ENCODE data around the gene TYRP1. TPM values are rescaled to one million over a fixed set of nuclear protein-coding genes. Genes with fewer than 3 reads are reported as not detected.
"Not testable (repeated sequence)": the region's sequence is repeated elsewhere in the genome, so short reads cannot be mapped to it uniquely, and the experiment has no call there.

Gene TYRP1, protein sequence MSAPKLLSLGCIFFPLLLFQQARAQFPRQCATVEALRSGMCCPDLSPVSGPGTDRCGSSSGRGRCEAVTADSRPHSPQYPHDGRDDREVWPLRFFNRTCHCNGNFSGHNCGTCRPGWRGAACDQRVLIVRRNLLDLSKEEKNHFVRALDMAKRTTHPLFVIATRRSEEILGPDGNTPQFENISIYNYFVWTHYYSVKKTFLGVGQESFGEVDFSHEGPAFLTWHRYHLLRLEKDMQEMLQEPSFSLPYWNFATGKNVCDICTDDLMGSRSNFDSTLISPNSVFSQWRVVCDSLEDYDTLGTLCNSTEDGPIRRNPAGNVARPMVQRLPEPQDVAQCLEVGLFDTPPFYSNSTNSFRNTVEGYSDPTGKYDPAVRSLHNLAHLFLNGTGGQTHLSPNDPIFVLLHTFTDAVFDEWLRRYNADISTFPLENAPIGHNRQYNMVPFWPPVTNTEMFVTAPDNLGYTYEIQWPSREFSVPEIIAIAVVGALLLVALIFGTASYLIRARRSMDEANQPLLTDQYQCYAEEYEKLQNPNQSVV
- total RNA-seq (2014; rRNA removed): not detected in 2 replicates
- not detected for polyA plus RNA-seq (2012)

DNA sequence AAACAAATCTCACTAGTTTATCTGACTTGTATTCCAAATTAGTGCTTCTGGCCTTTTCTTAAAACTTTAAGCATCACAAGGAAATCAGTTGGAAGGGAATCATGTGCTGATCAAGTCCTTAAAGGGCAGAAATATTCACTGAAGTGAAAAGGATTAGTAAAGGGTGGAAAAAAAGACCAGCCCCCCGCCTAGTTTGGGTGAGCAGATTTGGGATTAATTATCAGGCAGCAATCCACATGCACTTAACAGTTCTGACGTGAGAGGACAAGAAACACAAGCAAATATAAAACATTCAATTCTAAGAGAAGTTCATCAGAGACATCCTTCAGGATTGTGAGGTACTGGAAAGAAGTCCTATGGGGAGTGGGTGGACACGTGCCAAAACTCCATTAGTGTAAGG, at the start of gene TYRP1:
Gene TYRP1 (plus strand): TSS at position 245 of the 400 bp plus-strand sequence. CDS start 612 bp downstream, outside the sequence.
- no peak for DNase-seq (ENCODE audit: low read depth)

DNA sequence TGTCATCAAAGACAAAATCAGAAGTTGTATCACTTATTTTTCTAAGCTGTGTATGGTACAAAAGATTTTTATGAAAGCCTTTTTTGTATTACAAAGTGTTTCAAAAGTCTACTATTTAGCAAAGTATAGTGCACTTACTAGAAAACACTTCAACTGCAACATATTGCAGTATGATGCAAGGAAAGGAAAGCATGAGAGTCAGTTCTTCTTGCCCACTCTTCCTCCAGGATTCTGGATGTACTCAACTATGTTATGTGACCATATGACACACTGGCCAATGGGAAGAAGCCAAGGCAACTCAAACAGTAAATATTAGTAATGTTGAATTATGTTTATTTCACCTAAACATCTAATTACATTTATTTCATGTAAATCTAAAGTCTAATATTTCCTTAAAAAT, 49.5 kb upstream of the TYRP1 start:
- no peak for DNase-seq (ENCODE audit: low read depth)

DNA sequence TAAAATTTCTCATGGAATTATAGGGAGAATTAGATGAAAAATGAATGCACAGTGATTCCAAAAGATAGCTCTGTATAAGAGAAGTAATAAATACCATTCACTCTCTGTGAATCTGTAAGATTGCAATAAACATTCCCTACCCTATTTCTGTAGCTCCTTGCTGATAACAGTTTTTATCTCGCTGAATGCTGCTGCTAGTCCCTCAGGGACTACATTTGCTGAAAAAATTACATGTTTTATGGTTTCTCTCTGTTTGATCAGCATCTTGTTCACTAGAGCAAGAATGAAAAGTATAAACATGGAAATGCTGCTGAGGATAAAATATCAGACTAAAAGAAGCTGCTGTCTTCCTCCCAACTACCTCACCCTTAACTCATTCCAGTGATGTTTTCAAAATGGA, 44.3 kb upstream of the TYRP1 start:
- DNase-seq (ENCODE audit: low read depth): no peak

DNA sequence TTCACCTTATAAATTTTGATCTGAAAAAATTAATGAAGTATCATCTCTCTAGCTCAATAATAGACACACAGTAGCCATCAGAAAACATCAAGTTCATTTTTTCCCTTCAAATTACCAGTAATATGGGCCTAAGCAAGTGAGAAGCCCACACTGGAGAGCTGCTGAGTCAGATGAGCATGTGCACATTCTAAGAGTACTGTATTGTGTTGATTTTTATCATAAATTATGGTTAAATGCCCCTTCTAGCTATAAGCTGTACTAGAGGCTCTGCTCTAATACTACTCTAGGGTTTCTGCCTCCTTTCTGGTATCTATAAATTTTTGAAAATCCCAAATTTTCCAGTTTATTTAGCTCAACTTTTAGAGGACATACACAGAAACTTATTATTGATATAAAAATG, 42.1 kb upstream of the TYRP1 start:
- DNase-seq (ENCODE audit: low read depth): no peak

DNA sequence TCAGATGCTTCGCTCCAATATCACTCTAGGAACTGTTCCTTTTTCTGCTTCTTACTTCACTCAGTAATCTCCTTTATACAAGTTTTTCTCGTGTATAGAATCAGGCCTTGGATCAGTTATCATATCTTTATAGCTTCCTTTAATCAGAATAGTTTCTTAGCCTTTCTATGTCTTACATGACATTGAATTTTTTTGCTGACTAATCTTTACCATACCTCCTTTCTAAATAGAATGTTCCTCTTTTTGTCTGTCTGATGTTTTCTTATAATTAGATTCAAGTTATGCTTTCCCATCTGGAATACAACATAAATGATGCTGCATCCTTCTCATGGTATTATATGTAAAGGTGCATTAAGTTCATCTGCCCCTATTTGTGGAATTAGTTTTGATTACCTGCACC, 40.2 kb upstream of the TYRP1 start:
- DNase-seq (ENCODE audit: low read depth): no peak

DNA sequence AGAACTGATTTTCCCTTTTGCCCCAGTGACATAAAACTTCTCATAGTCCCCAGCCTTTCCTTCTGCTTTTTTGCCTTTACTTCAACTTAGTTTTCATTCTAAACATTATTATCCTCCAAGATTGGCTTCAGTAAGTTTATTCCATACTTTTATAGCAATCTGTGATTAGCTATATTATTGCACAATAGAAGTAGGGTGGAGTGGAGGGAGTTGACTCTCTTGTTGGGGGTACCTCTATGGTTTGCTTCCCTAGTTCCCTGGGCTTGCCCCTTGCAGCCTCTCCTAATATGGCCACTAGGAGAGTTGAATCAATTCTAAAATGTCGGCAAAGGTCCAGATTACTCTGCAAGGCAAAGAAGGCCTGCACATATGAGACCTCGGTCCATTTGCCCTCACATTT, 36.4 kb upstream of the TYRP1 start:
- DNase-seq (ENCODE audit: low read depth): no peak

DNA sequence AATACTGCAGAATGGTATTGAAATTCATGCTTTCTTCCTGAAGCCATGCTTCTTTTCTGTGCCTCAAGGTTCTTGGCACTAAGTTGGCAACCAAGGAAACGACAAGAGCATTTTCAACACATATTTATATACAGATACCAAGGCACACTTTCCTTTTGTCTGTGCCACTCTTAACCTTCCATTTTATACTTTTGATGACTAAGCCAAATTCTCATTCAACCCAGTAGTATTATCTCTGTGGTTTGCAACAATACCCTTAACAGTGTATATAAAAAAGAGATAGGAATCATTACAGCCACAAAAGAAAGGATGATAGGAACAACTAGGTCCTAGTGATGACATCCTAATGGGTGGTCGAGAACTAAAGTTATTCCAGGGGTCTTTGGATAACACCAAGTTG, 36.0 kb upstream of the TYRP1 start:
- no peak for DNase-seq (ENCODE audit: low read depth)

DNA sequence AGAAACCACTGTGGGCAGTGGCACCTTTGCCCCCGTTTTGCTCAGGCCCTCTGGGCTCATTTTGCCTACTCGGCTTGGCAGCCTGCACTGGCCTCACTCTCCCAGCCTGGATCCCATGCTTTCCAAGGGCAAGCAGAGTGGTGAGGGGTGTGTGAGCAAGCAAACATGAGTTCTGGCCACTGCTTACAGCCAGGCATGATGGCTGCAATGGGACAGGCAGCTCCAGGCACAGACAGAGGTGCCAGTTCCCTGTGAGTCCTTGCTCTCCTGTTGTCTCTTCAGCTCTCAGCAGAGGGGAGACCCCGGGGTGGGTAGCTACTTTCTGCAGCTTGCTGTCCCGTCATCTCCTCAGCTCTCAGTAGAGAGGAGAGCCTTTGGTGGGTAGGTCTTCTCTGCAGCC, 35.2 kb upstream of the TYRP1 start:
- DNase-seq (ENCODE audit: low read depth): no peak

DNA sequence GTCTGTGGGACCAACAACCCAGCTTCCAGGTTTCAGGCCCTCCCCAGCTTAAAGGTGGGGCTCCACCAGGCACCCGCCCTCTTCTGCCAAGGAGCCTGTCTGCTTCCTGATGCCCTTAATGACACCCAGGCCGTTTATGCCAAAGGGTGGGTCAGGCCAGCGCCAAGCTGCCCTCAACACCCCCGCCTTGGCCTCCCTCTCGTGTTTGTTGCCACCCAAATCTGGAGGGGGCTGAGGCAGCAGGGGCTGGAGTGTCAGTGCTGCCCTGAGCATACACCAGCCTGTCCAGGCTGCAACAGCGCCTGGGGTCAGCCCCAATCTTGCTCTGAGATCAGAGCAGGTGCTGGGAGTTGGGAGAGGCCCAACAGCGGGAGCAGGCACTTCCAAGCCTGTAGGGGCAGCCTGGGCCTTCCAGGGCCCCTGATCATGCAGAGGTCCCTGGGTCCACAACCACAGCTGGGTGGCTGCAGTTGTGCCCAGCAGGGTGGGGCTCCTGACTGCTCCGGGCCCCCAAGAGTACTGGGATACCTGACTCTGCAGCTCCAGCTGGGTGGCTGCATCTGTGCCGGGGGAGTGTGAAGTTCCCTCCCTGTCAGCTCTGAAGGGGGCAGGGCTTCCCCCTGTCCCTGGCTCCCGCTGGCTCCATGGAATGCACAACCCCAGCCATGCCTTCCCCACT, 34.5 kb upstream of the TYRP1 start:
- DNase-seq (ENCODE audit: low read depth): no peak

DNA sequence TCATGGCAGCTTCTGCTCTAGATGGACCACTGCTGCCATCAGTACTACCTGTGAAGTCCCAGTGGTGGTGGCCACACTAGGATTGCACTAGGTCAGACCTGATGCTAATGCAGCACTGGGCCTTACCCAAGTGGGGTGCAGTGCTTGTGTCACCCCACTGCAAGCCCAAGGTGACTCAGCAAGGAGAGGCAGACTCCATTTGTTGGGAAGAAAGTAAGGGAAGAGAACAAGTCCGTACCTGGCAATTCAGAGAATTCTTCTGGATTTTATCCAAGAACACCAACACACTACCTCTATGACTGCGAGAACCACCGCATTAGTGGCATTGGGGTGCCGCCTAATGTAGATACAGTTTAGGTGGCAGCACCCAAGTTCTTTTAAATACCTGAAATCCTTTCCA, 34.0 kb upstream of the TYRP1 start:
- DNase-seq (ENCODE audit: low read depth): no peak

DNA sequence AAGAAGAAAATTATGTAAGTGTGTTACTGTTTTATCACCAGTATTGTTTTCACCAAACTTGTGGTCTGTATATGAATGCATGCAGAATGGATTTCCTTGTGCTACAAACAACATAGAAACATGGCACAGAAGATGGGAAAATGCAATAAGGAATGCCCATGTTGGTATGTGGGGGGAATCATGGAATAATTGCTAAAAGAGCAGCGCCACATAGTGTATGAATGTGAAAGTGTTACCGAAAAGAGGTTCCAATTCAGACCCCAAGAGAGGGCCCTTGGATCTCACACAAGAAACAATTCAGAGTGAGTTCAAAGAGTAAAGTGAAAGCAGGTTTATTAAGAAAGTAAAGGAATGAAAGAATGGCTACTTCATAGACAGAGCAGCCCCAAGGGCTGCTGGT, 26.4 kb upstream of the TYRP1 start:
- DNase-seq (ENCODE audit: low read depth): peak; percentile 3

DNA sequence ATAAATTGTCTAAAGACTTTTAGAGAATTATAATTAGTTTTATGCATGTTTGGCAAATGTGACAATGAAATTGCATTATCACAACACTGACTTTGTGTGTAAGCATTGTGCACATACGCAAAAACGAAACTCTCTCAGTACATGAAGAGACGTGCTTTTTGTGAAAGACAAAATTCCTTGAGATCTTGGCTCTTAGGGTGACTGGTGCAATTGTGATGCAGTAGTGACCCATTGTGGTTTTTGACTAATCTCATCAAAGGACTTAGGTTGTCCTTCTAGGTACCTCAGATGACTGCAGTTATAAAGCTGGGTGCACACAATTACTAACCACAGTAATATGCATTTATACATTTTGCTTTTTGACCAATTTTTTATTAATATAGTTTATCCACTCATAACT, 25.3 kb upstream of the TYRP1 start:
- no peak for DNase-seq (ENCODE audit: low read depth)

DNA sequence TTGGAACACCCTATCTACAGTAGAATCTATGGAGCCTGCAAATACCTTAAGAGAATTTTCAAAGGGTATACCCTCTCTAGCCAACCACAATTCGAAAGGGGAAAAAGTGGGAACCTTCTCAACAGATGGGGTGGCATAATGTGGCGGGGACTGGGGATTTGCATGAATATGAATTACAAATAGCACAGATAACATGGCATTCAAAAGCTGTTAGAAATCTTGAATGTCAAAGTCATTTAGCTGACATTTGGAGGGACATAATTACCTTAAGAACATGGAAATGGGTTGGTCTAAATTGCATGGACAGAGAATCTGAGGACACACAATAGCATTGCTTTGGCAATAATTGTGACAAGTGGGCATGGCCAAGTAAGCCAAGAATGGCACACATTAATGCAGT, 23.2 kb upstream of the TYRP1 start:
- no peak for DNase-seq (ENCODE audit: low read depth)

DNA sequence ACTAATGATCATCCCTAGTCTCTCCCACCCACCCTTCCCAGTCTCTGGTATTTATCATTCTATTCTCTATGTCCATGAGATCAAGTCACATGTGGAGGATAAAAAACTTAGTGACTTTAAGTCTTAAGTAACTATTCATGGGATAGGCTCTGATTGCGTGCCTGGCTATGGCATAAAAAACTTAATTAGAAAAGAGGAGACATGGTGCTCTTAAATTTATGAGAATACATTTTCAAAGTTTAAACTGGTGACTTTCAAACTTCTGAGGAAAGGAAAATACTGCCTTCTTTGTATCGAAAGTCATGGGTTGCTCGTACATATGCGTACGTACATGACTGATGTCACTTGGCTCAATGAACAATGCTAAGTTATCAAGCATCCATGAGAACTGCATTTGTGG, 18.2 kb upstream of the TYRP1 start:
- DNase-seq (ENCODE audit: low read depth): no peak

DNA sequence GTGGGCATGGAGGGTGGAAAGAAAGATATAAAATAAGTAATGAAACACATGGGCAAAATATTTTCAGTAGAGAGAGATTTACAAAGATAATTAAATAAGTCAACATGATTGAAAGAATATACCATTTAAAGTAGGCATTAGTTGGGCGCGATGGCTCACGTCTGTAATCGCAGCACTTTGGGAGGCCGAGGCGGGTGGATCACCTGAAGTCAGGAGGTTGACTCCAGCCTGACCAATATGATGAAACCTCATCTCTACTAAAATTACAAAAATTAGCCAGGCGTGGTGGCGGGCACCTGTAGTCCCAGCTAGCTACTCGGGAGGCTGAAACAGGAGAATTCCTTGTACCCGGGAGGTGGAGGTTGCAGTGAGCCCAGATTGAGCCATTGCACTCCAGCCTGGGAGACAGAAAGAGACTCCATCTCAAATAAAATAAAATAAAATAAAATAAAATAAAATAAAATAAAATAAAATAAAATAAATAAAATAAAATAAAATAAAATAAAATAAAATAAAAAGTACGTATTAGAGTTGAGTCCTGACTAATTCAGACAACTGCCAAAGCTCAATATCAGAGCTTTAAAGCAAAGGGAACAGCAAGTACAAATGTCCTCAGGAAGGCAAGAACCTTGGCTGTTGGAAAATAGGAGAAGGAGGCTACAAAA, 15.6 kb upstream of the TYRP1 start:
- not testable (repeated sequence) for DNase-seq (ENCODE audit: low read depth)

DNA sequence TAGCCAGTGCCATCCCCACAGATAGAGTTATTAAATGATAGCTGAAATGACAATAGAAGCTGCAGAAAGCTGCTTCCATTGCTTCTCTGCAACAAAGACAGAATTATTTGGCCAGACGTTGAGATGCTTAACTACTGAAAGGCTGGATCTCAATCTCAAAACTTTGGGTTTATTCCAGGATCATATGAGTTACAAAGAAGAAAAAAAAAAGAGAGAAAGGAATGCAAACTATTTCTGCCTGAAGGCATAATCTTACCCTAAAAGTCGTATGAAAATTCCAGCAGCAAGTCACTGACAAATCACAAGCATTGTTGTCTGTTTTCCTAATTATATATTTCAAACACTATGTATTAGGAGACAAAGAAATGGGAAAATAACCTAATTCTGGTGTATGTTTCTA, 12.8 kb upstream of the TYRP1 start:
- DNase-seq (ENCODE audit: low read depth): no peak

DNA sequence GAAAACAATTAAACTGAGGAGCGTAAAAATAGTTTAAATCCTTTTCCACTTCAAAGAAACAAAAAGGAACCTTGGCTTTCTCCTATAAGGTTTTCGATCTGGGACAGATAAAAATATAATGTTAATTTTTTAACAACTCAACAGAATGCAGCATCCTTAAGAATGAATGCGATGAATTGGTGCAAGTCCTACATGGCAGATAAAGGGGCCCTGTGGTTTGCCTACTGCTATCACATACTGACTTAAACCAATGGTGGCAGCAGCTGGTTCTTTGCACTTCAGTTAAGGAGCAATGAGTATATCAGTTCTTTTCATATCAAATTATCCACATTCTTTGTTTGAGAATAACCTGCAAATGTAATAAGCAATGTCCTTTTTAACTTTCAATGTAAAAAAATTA, 12.4 kb upstream of the TYRP1 start:
- no peak for DNase-seq (ENCODE audit: low read depth)

DNA sequence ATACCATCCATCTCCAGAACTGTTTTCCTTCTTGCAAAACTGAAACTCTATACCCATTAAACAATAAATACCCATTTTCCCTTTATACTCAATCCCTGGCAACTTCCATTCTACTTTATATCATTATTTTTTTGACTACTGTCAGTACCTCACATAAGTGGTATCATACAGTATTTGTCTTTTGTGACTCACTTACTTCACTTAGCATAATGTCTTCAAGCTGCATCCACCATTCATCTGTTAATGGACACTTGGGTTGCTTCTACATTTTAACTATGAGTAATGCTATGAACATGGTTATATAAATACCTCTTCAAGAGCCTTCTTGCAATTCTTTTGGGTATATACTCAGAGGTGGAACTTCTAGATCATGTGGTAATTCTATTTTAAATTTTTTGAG, 11.6 kb upstream of the TYRP1 start:
- no peak for DNase-seq (ENCODE audit: low read depth)

DNA sequence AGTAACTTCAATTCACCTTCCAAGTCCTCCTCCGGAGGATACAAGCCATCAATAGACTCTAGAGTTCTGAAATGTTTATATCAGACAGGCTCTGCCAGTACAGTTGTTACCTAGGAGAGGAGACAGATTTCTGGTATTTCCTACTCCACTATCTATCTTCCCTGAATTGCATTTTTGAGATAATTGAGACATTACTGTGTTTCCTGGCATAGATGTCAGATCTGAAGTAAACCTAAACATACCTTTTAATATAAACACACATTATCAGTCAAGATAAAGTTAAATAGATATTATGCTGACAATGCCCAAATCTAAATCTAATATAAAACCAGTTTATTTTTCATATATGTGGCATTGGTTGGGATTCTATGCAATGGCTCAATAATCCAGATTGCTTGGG, 8.2 kb upstream of the TYRP1 start:
- no peak for DNase-seq (ENCODE audit: low read depth)

DNA sequence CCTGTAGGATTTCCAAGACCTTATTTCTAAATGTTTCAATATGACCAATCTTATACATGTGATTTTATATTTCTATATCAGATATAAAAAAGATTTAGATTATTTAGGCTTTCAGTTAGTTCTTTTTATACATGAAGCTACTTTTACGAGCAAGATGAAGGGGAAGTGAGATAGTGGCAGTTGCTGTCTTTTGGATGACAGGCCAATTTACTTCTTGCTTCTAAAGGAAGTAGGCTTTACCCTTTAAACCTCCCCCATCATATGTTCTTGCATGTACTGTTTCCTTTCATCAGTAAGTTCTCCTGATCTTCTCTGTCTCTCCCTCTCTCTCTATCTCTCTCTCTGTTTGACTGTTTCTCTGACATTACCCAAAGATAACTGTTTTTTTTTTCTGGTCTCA, 4.0 kb upstream of the TYRP1 start:
- DNase-seq (ENCODE audit: low read depth): no peak

DNA sequence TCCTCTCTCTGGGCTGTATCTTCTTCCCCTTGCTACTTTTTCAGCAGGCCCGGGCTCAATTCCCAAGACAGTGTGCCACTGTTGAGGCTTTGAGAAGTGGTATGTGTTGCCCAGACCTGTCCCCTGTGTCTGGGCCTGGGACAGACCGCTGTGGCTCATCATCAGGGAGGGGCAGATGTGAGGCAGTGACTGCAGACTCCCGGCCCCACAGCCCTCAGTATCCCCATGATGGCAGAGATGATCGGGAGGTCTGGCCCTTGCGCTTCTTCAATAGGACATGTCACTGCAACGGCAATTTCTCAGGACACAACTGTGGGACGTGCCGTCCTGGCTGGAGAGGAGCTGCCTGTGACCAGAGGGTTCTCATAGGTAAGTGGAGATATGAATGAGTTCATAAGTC, 828 bp downstream of the TYRP1 start:
- DNase-seq (ENCODE audit: low read depth): no peak

DNA sequence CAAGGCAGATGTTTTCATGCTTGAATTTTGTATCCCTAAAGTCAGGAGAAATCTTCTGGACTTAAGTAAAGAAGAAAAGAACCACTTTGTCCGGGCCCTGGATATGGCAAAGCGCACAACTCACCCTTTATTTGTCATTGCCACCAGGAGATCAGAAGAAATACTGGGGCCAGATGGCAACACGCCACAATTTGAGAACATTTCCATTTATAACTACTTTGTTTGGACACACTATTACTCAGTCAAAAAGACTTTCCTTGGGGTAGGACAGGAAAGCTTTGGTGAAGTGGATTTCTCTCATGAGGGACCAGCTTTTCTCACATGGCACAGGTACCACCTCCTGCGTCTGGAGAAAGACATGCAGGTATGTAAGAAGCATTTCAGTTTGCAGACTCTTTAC, 2.3 kb downstream of the TYRP1 start:
- no peak for DNase-seq (ENCODE audit: low read depth)
